ENCODE data around the gene BCL2A1.
"Not testable (repeated sequence)": the region's sequence is repeated elsewhere in the genome, so short reads cannot be mapped to it uniquely, and the experiment has no call there.

BCL2A1 gene

DNA sequence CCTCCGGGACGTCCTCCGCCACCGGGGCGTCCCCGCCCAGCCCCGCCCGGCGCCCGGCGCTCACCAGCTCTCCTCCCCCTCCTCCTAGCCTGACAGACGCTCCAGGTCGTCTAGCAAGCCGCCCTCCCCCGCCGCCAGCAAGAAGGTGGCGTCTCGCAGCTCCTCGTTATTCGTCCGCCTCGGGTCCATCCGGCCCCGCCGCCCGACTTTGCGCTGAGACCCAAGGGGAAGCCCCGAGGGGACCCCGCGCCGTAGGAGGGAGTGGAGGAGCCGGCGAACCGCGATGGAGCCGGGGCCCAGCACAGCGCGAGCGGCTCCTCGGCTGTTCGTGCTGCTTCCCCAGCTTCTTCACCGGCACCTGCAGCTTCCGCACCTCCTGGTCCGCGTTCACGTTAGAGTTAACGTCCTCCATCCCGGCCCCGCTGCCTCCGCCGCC is 47.9 kb downstream of the BCL2A1 start:
- DNase-seq (ENCODE audit: low spot score) = peak; percentile 51

DNA sequence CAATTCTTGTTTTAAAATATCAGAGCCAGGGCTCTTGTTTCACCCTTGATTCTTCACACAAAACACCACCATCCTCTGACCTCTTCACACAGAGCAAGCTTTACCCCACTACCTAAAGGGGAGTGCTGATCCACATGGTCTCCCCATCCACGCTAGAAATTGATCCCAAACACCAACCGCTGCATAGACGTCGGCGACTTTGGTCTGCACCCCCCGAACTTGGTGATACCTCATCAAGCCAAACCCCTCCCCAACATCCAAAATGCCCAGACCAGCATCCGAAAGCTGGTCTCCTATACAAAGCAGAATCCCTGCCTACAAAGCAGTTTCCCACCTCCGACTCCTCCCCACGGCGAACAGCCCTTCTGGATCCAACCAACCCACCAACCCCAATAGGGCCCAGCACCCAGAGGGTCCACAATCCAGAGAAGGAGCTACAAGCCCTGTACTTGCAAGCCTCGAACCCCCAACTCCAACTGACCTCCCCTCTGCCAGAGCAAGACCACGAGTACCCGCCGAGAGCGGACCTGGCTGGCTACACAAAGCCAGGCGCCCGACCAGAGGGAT is 48.4 kb downstream of the BCL2A1 start:
- DNase-seq (ENCODE audit: low spot score) = no peak

DNA sequence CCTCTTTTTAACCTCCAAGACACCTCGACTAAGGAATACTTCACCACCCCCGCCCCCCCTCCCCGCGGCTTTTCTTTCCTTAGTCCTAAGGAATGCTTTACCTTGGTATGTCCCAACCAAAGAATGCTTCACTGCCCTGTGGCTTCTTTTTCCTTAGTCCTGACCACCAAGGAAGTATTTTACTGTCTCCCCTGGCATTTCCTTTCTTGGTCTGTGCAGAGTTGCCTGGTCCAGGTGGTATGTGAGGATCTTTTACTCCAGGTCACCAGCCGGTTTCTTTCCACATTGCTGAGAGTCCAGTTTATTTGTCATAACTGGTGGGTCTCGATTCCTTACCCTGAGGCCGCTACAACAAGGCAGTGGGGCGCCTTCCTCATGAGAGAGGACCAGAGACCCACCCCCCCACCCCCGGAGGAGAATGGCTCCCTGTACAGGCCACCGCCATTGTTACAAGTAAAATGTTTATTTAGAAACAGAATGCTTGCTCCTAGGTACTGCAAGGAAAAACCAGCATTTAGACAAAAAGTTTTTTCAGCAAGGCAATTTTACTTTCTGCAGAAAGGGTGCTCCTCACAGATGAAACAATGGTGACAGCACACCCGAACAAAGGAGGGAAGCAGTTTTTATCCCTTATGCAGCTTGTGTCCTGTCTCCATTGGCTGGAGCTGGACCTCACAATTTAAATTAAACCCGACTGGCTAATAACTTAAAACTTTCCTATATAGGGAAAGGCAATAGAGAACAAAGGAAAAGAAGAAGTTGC is 51.1 kb downstream of the BCL2A1 start:
- no peak for DNase-seq (ENCODE audit: low spot score)

DNA sequence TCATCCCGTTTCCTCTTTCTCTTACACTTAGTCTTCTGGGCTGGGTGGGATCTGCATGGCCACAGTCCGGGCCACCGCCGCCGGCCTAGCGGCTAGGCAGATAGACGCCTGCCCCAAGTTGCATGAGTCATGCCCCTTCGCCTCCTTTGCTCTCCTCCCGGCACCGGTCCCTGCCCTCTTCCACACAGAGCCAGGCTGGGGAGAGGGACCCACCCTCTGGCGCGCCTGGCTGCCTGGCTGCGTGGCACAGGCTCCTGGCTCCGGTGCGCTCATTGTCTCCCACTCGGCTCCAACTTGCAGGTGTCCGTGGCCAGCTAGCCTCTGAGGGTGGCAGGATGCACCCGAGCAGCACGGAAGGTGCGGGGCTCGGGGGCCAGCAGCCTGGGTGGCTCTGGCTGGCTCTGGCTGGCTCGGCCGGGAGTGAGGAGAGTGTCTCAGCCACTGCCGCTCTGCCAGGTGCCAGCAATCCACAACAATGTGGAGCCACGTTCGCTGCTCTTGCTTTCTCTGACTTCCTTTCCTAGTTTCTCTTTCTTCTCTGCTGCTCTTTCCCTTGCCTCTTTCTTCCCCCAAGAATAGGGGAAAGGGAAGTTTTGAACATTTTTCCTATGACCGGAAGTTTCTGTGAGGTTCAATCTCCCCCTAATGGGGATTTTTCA is 51.8 kb downstream of the BCL2A1 start:
- no peak for DNase-seq (ENCODE audit: low spot score)

DNA sequence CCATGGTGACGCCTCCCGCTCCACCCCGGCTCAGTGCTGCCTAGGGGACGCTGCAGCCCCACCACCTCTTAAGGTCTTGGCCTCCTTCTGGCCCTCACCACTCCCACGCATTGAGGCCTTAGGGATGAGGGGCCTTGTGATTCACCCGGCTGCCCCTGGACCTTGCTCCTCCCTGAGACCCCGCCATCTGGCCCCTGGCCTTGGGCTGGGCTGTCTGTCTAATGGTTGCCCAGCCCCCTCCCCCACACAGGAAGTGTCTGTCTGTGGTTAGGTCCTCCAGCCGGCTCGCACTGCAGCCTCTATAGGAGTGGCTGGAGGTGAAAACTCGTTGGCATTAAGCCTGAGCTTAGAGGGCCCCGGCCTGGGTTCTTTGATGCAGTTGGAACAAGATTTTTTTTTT is 52.7 kb downstream of the BCL2A1 start:
- DNase-seq (ENCODE audit: low spot score) = no peak

DNA sequence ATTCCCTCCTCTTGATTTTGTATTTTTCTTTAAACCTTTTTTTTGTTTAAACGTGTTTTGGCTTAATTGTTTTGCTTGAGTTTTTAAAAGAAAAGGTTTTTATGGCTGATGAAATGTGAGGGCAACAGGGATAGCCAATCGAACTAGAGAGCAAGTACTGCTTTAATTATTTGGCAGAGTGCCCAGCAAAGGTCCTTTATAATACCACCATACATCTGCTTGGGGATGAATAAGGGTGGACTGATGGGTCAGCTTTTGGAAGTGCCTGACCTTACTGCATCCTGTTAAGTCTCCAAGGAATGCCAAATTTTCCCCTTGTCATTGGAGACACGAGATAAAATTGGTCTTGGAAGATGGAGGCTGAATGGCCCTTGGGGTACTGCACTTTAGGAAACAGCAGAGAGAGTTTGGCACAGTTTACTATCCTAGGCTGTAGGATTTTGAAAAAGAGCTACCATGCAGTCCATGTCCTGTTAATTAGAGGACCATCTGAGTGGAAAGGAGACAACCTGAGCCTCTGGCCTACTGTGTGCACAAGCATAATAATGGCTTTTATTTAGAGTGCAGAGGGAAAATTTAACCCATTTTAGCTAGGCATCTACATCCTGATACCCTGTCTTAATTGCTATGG is 54.4 kb downstream of the BCL2A1 start:
- DNase-seq (ENCODE audit: low spot score) = no peak

DNA sequence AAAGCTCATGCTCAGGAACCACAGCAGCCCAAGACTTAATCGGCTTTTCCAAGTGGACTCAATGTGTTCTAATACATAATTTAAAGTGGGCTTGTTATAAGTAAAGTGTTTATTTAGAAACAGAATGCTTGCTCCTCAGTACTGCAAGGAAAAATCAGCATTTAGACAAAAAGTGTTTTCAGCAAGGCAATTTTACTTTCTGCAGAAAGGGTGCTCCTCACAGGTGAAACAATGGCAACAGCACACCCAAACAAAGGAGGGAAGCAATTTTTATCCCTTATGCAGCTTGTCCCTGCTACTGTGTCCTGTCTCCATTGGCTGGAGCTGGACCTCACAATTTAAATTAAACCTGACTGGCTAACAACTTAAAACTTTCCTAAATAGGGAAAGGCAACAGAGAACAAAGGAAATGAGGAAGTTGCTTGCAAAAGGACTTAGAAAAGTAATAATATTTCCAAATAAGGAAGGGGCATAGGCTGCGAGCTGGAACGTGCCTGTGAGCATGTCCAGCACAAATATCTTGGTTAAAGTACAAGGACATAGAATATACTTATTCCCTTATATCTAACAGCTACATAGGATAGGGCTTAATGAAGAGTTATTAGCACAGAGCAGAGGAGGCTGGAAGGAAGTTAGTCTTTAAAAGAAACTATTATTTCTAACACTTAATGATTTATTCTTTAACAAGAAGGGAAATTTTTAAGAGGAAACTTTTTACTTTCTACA is 55.1 kb downstream of the BCL2A1 start:
- not testable (repeated sequence) for DNase-seq (ENCODE audit: low spot score)

DNA sequence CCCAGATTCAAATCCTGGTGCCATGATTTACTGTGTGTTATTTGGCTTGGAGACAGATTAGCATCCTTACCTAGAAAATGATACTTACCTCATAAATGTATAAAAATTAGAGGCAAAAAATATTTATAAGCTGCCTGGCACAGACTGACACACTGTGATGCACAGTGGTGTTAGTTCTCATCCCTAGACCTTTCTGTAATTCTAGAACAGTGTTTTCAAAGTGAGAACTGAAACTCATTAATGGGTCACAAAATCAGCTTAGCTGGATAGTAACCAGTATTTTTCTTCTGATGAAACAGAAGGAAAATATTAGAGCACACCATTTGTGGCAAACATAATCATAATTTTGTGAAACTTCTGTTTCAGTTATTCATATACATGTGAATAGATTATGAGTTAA is 56.3 kb downstream of the BCL2A1 start:
- DNase-seq (ENCODE audit: low spot score) = no peak
